H1 (cell line): ENCODE measurements around the gene SLAIN2. TPM values are rescaled to one million over a fixed set of nuclear protein-coding genes. Genes with fewer than 3 reads are reported as not detected.

Experiments
- CTCF ChIA-PET: fragments of 300-600 bp; sonication (Branson Sonifier 250); formaldehyde crosslinking; loops from one replicate; lab custom pipeline; 2021; ENCODE audit not compliant: partially characterized antibody; lab: Charles Lee
- POLR2A ChIA-PET: fragments of 300-600 bp; sonication (Branson Sonifier 250); formaldehyde crosslinking; loops from one replicate; lab custom pipeline; 2021; ENCODE audit warnings: inconsistent platforms; ENCODE audit not compliant: partially characterized antibody; lab: Charles Lee
- DNase-seq, 2 experiments: peaks; one replicate each; pipeline versions ENCODE4 v3.0.0 to v3.0.0-alpha.2; 2010 to 2022; ENCODE audit warnings: low spot score in 2 of 2, low read depth in 1 of 2, mixed read lengths in 1 of 2
- FAIRE-seq: peaks from 2 replicates; lab custom pipeline; 2011; peaks lifted over from hg19 to GRCh38; lab: Jason Lieb, UNC
- H2AFZ ChIP-seq: 2 replicates; pipeline ENCODE4 v1.8.1; 2012; ENCODE audit warnings: low read length, inconsistent platforms
- H2AK5ac ChIP-seq: 2 replicates; pipeline ENCODE4 v1.6.1; 2013; ENCODE audit warnings: low read depth, low read length
- H2BK120ac ChIP-seq: replicated peaks from 2 replicates; pipeline ENCODE3; 2013; ENCODE audit warnings: low read depth, low read length, inconsistent platforms
- H2BK12ac ChIP-seq: 2 replicates; pipeline ENCODE4 v1.6.1; 2013; ENCODE audit warnings: low read depth, low read length
- H2BK15ac ChIP-seq: 2 replicates; pipeline ENCODE4 v1.6.1; 2013; ENCODE audit warnings: low read length
- H2BK20ac ChIP-seq: 2 replicates; pipeline ENCODE4 v1.6.1; 2013; ENCODE audit warnings: low read length
- H2BK5ac ChIP-seq: 2 replicates; pipeline ENCODE4 v1.6.1; 2013; ENCODE audit warnings: low read depth, low read length
- H3K14ac ChIP-seq: 2 replicates; pipeline ENCODE4 v1.6.1; 2013; ENCODE audit warnings: inconsistent platforms; ENCODE audit not compliant: insufficient read length
- H3K18ac ChIP-seq: 2 replicates; pipeline ENCODE4 v1.6.1; 2013; ENCODE audit warnings: low read length; ENCODE audit errors: extremely low read depth
- H3K23ac ChIP-seq: 2 replicates; pipeline ENCODE4 v1.6.1; 2013; ENCODE audit warnings: inconsistent platforms; ENCODE audit not compliant: insufficient read length
- H3K23me2 ChIP-seq: 2 replicates; pipeline ENCODE4 v1.6.1; 2013; ENCODE audit warnings: low read depth, low read length
- H3K27ac ChIP-seq: 2 replicates; pipeline ENCODE4 v1.6.1; 2011; ENCODE audit warnings: low read depth, low read length, inconsistent platforms
- H3K27me3 ChIP-seq, 4 experiments: replicated peaks in 1 of 4; 1 replicate in 1 of 4; 2 replicates in 3 of 4; pipeline versions ENCODE4 v1.6.1 to v1.8.1; 2011 to 2013; ENCODE audit warnings: low read length in 3 of 4, mild to moderate bottlenecking in 3 of 4, inconsistent platforms in 2 of 4, mixed read lengths in 2 of 4, moderate library complexity in 1 of 4; ENCODE audit not compliant: control insufficient read depth in 3 of 4, insufficient read depth in 3 of 4; ENCODE audit errors: extremely low read depth in 1 of 4
- H3K36me3 ChIP-seq, 4 experiments: 2 replicates each; pipeline versions ENCODE4 v1.6.1 to v1.8.1; 2011 to 2013; ENCODE audit warnings: mild to moderate bottlenecking in 4 of 4, low read length in 3 of 4, moderate library complexity in 2 of 4, control low read depth in 1 of 4, inconsistent platforms in 1 of 4; ENCODE audit not compliant: insufficient read depth in 4 of 4, control insufficient read depth in 2 of 4
- H3K4ac ChIP-seq: replicated peaks from 2 replicates; pipeline ENCODE3; 2013; ENCODE audit warnings: low read length, low read depth, mixed read lengths, inconsistent platforms; ENCODE audit not compliant: insufficient read length
- H3K4me1 ChIP-seq, 4 experiments: replicated peaks in 1 of 4; 1 replicate in 1 of 4; 2 replicates in 3 of 4; pipeline versions ENCODE4 v1.6.1 to v1.8.1; 2011 to 2013; ENCODE audit warnings: low read length in 3 of 4, inconsistent platforms in 2 of 4, mixed read lengths in 1 of 4; ENCODE audit not compliant: insufficient read depth in 4 of 4, control insufficient read depth in 3 of 4
- H3K4me2 ChIP-seq, 2 experiments: 2 replicates each; pipeline versions ENCODE4 v1.6.1 to v1.8.1; 2011 to 2013; ENCODE audit warnings: low read depth in 2 of 2, low read length in 2 of 2, control low read depth in 1 of 2, inconsistent platforms in 1 of 2, mild to moderate bottlenecking in 1 of 2; ENCODE audit not compliant: insufficient read depth in 1 of 2
- H3K4me3 ChIP-seq, 4 experiments: fragments of 200-600, 300-600 bp in 1 of 4; sonication (generic), shearing (Covaris generic), sonication (Bioruptor Twin) in 1 of 4; 2 replicates each; pipeline versions ENCODE4 v1.5.1 to v1.8.1; 2011 to 2016; ENCODE audit warnings: low read length in 4 of 4, low read depth in 3 of 4, control low read depth in 2 of 4, inconsistent platforms in 2 of 4, mild to moderate bottlenecking in 2 of 4, mixed read lengths in 1 of 4, moderate library complexity in 1 of 4; ENCODE audit not compliant: insufficient read depth in 2 of 4; ENCODE audit errors: extremely low read depth in 1 of 4
- H3K56ac ChIP-seq: replicated peaks from 2 replicates; pipeline ENCODE3; 2013; ENCODE audit warnings: low read depth, mild to moderate bottlenecking, mixed read lengths, low read length, inconsistent platforms; ENCODE audit not compliant: insufficient read length
- H3K79me1 ChIP-seq: 2 replicates; pipeline ENCODE4 v1.6.1; 2013; ENCODE audit warnings: low read depth, low read length, control low read depth
- H3K79me2 ChIP-seq, 2 experiments: 2 replicates each; pipeline versions ENCODE4 v1.6.1 to v1.8.1; 2012 to 2013; ENCODE audit warnings: low read length in 2 of 2, mild to moderate bottlenecking in 2 of 2, inconsistent platforms in 1 of 2; ENCODE audit not compliant: insufficient read depth in 2 of 2, control insufficient read depth in 1 of 2
- H3K9ac ChIP-seq, 4 experiments: replicated peaks in 1 of 4; 1 replicate in 1 of 4; 2 replicates in 3 of 4; pipeline versions ENCODE4 v1.6.1 to v1.8.1; 2011 to 2013; ENCODE audit warnings: low read depth in 3 of 4, low read length in 3 of 4, control low read depth in 2 of 4, mild to moderate bottlenecking in 2 of 4, moderate library complexity in 2 of 4, inconsistent platforms in 1 of 4; ENCODE audit errors: extremely low read depth in 1 of 4
- H3K9me3 ChIP-seq, 2 experiments: 2 replicates each; pipeline versions ENCODE4 v1.6.1 to v1.8.1; 2012 to 2013; ENCODE audit warnings: mild to moderate bottlenecking in 2 of 2, moderate library complexity in 2 of 2, control low read depth in 1 of 2, inconsistent platforms in 1 of 2, low read depth in 1 of 2, low read length in 1 of 2, mixed read lengths in 1 of 2; ENCODE audit not compliant: insufficient read depth in 2 of 2
- H4K20me1 ChIP-seq, 2 experiments: replicated peaks in 1 of 2; 2 replicates each; pipeline versions ENCODE3 to v1.8.1; 2011 to 2013; ENCODE audit warnings: inconsistent platforms in 2 of 2, low read length in 2 of 2, mild to moderate bottlenecking in 1 of 2; ENCODE audit not compliant: insufficient read depth in 2 of 2, control insufficient read depth in 1 of 2
- H4K5ac ChIP-seq: 2 replicates; pipeline ENCODE4 v1.6.1; 2013; ENCODE audit warnings: low read length, low read depth, mixed read lengths, inconsistent platforms; ENCODE audit not compliant: insufficient read length
- H4K8ac ChIP-seq: 2 replicates; pipeline ENCODE4 v1.8.0; 2013; ENCODE audit warnings: mild to moderate bottlenecking, moderate library complexity, low read length, inconsistent platforms; ENCODE audit not compliant: insufficient read depth; ENCODE audit errors: extremely low read depth
- H4K91ac ChIP-seq: replicated peaks from 2 replicates; pipeline ENCODE3; 2013; ENCODE audit warnings: low read length, mixed read lengths, inconsistent platforms; ENCODE audit not compliant: insufficient read length
- WGBS, 2 experiments: shearing (Covaris generic) in 1 of 2; methylation state at CpG; one replicate each; pipeline versions ENCODE4 v1.1.6 to v1.1.7; 2013 to 2015; ENCODE audit warnings: low lambda C conversion rate in 2 of 2, mixed read lengths in 2 of 2, inconsistent platforms in 1 of 2, low coverage in 1 of 2, missing lambda C conversion rate in 1 of 2; ENCODE audit not compliant: insufficient replicate concordance in 2 of 2, insufficient coverage in 1 of 2, insufficient read length in 1 of 2; ENCODE audit errors: extremely low coverage in 1 of 2, missing lambda C conversion rate in 1 of 2; 5-methylcytosine and 5-hydroxymethylcytosine counted together
- polyA plus RNA-seq, 7 experiments: library from polyadenylated mRNA; depleted of rRNA in 3 of 7; stranded (reverse) in 5 of 7; unstranded in 2 of 7; fragments of >200 nt in 5 of 7; fragments of 200-250 nt in 2 of 7; gene quantifications; 1 replicate in 5 of 7; 2 replicates in 1 of 7; 4 replicates in 1 of 7; pipeline versions ENCODE4 v1.2.1 to v1.2.3, GENCODE V29; 2011 to 2013; ENCODE audit warnings: missing spikeins in 2 of 7, mixed read lengths in 2 of 7
- total RNA-seq: library from RNA; stranded (reverse); fragmentation: NEBNext Ultra II Directional; extraction: Animal tissue kit (Norgen Biotek cat#: 25700); gene quantifications from 2 replicates; pipeline ENCODE4 v1.2.1, GENCODE V29; 2021

The SLAIN2 gene
- total and polyA plus RNA-seq, 2 of the 8 experiments (the other 6 are each of a cell fraction or from before 2014, with no cell fraction given), result 8.2 to 40.0 TPM

- Histone ChIP-seq H4K5ac (no peak overlapping the region), H4K8ac (no peak overlapping the region), H2AK5ac (no peak overlapping the region), H3K79me2 (no peaks in the 10 kb centered on the region), H2BK12ac (no peak overlapping the region), H3K23ac (no peak overlapping the region), H3K23me2 (no peaks in the 10 kb centered on the region), H3K79me1 (no peaks in the 10 kb centered on the region), H2BK5ac (no peak overlapping the region), H3K9me3 (no peaks in the 10 kb centered on the region), H2AFZ (0 out of 2 replicates have a peak overlapping the region, but pooled peaks have one; percentile 8), H4K20me1 (no peaks in the 10 kb centered on the region), H2BK15ac (no peak overlapping the region), H2BK120ac (no peak overlapping the region), H4K91ac (no peak overlapping the region), H3K36me3 (no peaks in the 10 kb centered on the region), H3K4ac (no peak overlapping the region), H3K4me1 (peaks cover 0 to 2% (median 0%) of the 10 kb centered on the region in 4 experiments; a peak in 1 of 7 replicates), H3K18ac (no peak overlapping the region), H3K4me3 (no peak overlapping the region), H3K9ac (no peak overlapping the region), H3K56ac (no peak overlapping the region), H2BK20ac (no peak overlapping the region), H3K27me3 (no peaks in the 10 kb centered on the region), H3K27ac (no peak overlapping the region), H3K14ac (no peak overlapping the region), H3K4me2 (no peak overlapping the region)
- FAIRE-seq (no peak), DNase-seq (no peak)
- 38% methylated on average over 2 of the region's 2 CpGs; no CpG with 5 or more reads in 1 of the 2 experiments for WGBS, 2 experiments
- POLR2A ChIA-PET, result interaction anchor here (1.3 kb wide), 1 partner anchor 13 kb away, joined by 5 read pairs; the partner anchor contains the start of gene SLC10A4
- CTCF ChIA-PET, result no interaction called here
Measured at GRCh38 chr4:48470570-48470969, 129.2 kb downstream of the SLAIN2 start.
